ENCODE results near the gene FOXA2.

DNA sequence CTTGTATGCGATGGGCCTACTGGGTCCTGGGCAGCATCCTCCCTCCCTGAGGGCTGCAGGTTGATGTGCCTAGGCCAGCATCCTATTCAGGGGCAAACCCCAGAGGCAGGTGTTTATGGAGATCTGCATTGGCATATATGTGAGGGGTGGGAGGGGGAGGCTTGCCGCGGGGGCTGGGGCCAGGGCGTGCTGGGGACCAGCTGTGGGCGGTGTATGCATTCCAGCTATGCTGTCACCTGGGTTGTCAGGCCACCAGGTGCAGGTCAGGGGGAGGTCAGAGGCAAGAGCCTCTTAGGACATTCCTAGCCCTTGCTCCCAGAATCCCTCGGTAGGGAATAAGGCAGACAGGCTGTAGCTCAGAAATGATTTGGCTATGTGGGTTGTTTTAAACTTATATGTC, 11.9 kb downstream of the FOXA2 start:
- TF ChIP-seq CTCF (IDR thresholded peaks at IDR 0.05): no peak
- TF ChIP-seq POLR2A (IDR thresholded peaks at IDR 0.05): no peak

All from prostate gland (tissue), 2 donors.